Kidney (tissue), 14 donors: Measurements from ENCODE around the gene MARK1. TPM values are rescaled to one million over a fixed set of nuclear protein-coding genes. Genes with fewer than 3 reads are reported as not detected.

Experiments
- DNase-seq, 5 donors: peaks; one replicate each; pipeline ENCODE4 v3.0.0-alpha.2; 2013 to 2020
- FAIRE-seq: peaks from 2 replicates; lab custom pipeline; 2012; peaks lifted over from hg19 to GRCh38; lab: Jason Lieb, UNC
- H3K27ac ChIP-seq, 2 donors: one replicate each; pipeline ENCODE4 v1.7.0; 2013; ENCODE audit warnings: low read depth in 2 of 2, low read length in 2 of 2, inconsistent platforms in 1 of 2
- H3K27me3 ChIP-seq: one replicate; pipeline ENCODE4 v1.7.1; 2013; ENCODE audit warnings: low read length, inconsistent platforms; ENCODE audit not compliant: control insufficient read depth, insufficient read depth
- H3K36me3 ChIP-seq, 3 donors: one replicate each; pipeline versions ENCODE4 v1.7.0 to v1.7.1; 2013; ENCODE audit warnings: low read length in 3 of 3, control low read depth in 1 of 3, inconsistent platforms in 1 of 3; ENCODE audit not compliant: insufficient read depth in 3 of 3, control insufficient read depth in 2 of 3
- H3K4me1 ChIP-seq, 3 donors: one replicate each; pipeline versions ENCODE4 v1.7.0 to v1.7.1; 2013; ENCODE audit warnings: low read length in 3 of 3, inconsistent platforms in 1 of 3, low read depth in 1 of 3; ENCODE audit not compliant: control insufficient read depth in 2 of 3, insufficient read depth in 2 of 3
- H3K4me3 ChIP-seq, 3 donors: one replicate each; pipeline versions ENCODE4 v1.7.0 to v1.8.1; 2013; ENCODE audit warnings: low read length in 3 of 3, control low read depth in 1 of 3, inconsistent platforms in 1 of 3
- H3K9ac ChIP-seq, 3 donors: one replicate each; pipeline versions ENCODE4 v1.7.0 to v1.7.1; 2013; ENCODE audit warnings: low read length in 3 of 3, control low read depth in 1 of 3, inconsistent platforms in 1 of 3
- H3K9me3 ChIP-seq, 3 donors: one replicate each; pipeline versions ENCODE4 v1.7.0 to v1.7.1; 2013; ENCODE audit warnings: low read length in 3 of 3, control low read depth in 1 of 3, inconsistent platforms in 1 of 3; ENCODE audit not compliant: control insufficient read depth in 2 of 3, insufficient read depth in 1 of 3
- CTCF ChIP-seq: IDR thresholded peaks from 3 replicates; pipeline ENCODE4 v1.5.1; 2012; ENCODE audit warnings: mild to moderate bottlenecking, moderate library complexity, borderline replicate concordance; ENCODE audit not compliant: insufficient read depth; ENCODE audit errors: extremely low read depth
- intact Hi-C: fragments of 100-400 bp; cut with DNase I; formaldehyde crosslinking; loops from one replicate; pipeline ENCODE4 v1.11.1; 2022
- polyA plus RNA-seq: library from polyadenylated mRNA; stranded (reverse); fragments of 350-450 nt; fragmentation: Illumina TruSeq; extraction: RNeasy Lipid Tissue Mini Kit (QIAGEN cat#74804); gene quantifications from one replicate; pipeline ENCODE4 v1.2.3, GENCODE V29; 2014; ENCODE audit warnings: low read depth, low replicate concordance; ENCODE audit not compliant: insufficient read depth
- total RNA-seq: library from RNA; stranded (reverse); fragmentation: NEBNext Ultra II Directional; extraction: Animal tissue kit (Norgen Biotek cat#: 25700); gene quantifications from one replicate; pipeline ENCODE4 v1.2.1, GENCODE V29; 2021
- donor health status: control.
- donor health status: control.
- donor health status: control.
- donor health status: control.
- donor health status: control.
- donor health status: DM: yes; HTN: yes; CAD: no.
- donor health status: Normal renal cell carcinoma (clear cell type).

Gene MARK1
- total and polyA plus RNA-seq, 2 donors from 2014 or later: 2.6 to 5.3 TPM

- intact Hi-C loops: no loop called here
- no peak overlapping the region for H3K4me3 ChIP-seq
- peaks cover 0 to 5% (median 0%) of the 10 kb centered on the region in 3 donors for H3K9me3 ChIP-seq
- H3K9ac ChIP-seq: no peak overlapping the region
- no peaks in the 10 kb centered on the region for H3K27me3 ChIP-seq
- DNase-seq (no peak), FAIRE-seq (no peak)
- no peak overlapping the region for H3K27ac ChIP-seq
- peaks cover 0 to 4% (median 3%) of the 10 kb centered on the region in 3 donors for H3K4me1 ChIP-seq
- H3K36me3 ChIP-seq: no peaks in the 10 kb centered on the region
- no peak for TF ChIP-seq CTCF
Measured at GRCh38 chr1:220711056-220711809, 183.3 kb downstream of the MARK1 start.

Other genes starting within 250 kb of the MARK1 start
- gene C1orf115, start 162.2 kb downstream of the MARK1 start, total RNA-seq: 29.0 TPM
- gene C1orf115, start 162.2 kb downstream of the MARK1 start, polyA plus RNA-seq: 53.8 TPM
- 28.6 TPM for gene MTARC2, start 220.2 kb downstream of the MARK1 start, total RNA-seq
- gene MTARC2, start 220.2 kb downstream of the MARK1 start, polyA plus RNA-seq: 95.2 TPM